Measurements from ENCODE around the gene TNIP1. TPM values are rescaled to one million over a fixed set of nuclear protein-coding genes. Genes with fewer than 3 reads are reported as not detected.

Gene TNIP1
- total RNA-seq, 5 donors from 2014 or later (not counting 1 experiment from before 2014, with no cell fraction given): 118 to 211 (median 170) TPM

GRCh38 chr5:151024440-151025249 is 56.2 kb downstream of the TNIP1 start:
- H3K27me3 ChIP-seq (replicated peaks in 1 of 2; ENCODE audit: control insufficient read depth in 2 of 2, extremely low read depth in 1 of 2, insufficient read depth in 2 of 2, low read length in 1 of 2): peaks cover 0 to 15% of the 10 kb centered on the region in 2 experiments
- ChIA-PET CTCF (interaction anchor here in 1 of 2 donors (1.0 kb wide), 1 partner anchor 23 kb away, joined by 3 read pairs; no protein-coding TSS in a partner anchor), POLR2A (no interaction called here)
- no peak overlapping the region for H3K27ac ChIP-seq (ENCODE audit: low read length)
- peaks cover 0 to 15% of the 10 kb centered on the region in 2 experiments for H3K4me1 ChIP-seq (ENCODE audit: control insufficient read depth in 1 of 2, extremely low read depth in 1 of 2, insufficient read depth in 2 of 2, low read length in 2 of 2)
- no peaks in the 10 kb centered on the region for H3K9me3 ChIP-seq
- peaks cover 0 to 3% of the 10 kb centered on the region in 2 donors for H3K27me3 Mint-ChIP-seq
- no peaks in the 10 kb centered on the region for H3K9me3 Mint-ChIP-seq
- H3K4me3 Mint-ChIP-seq: no peak overlapping the region
- H3K4me1 Mint-ChIP-seq: peaks cover 21 to 27% (median 22%) of the 10 kb centered on the region in 3 donors
- no peak overlapping the region for H3K4me3 ChIP-seq (ENCODE audit: control insufficient read depth in 1 of 2, extremely low read depth in 1 of 2, low read length in 1 of 2)
- 97% methylated on average over 4 of the region's 7 CpGs for WGBS (ENCODE audit: insufficient coverage)
- H3K36me3 Mint-ChIP-seq: peaks cover 30% of the 10 kb centered on the region
- H3K36me3 ChIP-seq (ENCODE audit: control insufficient read depth in 2 of 2, extremely low read depth in 1 of 2, insufficient read depth in 1 of 2, low read length in 1 of 2): peaks cover 9 to 27% of the 10 kb centered on the region in 2 donors
- no peak for ATAC-seq (replicated peaks in 1 of 4)
- H3K27ac Mint-ChIP-seq: peak overlapping the region in 1 of 2 donors; percentile 33
- DNase-seq: no peak

GRCh38 chr5:151023651-151024050 is 57.2 kb downstream of the TNIP1 start:
- CTCF ChIA-PET: no interaction called here
- peaks cover 21 to 36% (median 32%) of the 10 kb centered on the region in 3 donors for H3K4me1 Mint-ChIP-seq

GRCh38 chr5:151023047-151023615 is 57.7 kb downstream of the TNIP1 start:
- CTCF ChIA-PET: no interaction called here
- Histone ChIP-seq H3K27ac (ENCODE audit: low read length) (no peak overlapping the region), H3K4me3 (ENCODE audit: control insufficient read depth in 1 of 2, extremely low read depth in 1 of 2, low read length in 1 of 2) (no peak overlapping the region), H3K9me3 (no peaks in the 10 kb centered on the region), H3K27me3 (replicated peaks in 1 of 2; ENCODE audit: control insufficient read depth in 2 of 2, extremely low read depth in 1 of 2, insufficient read depth in 2 of 2, low read length in 1 of 2) (peaks cover 0 to 15% of the 10 kb centered on the region in 2 experiments), H3K36me3 (ENCODE audit: control insufficient read depth in 2 of 2, extremely low read depth in 1 of 2, insufficient read depth in 1 of 2, low read length in 1 of 2) (peaks cover 5 to 12% of the 10 kb centered on the region in 2 donors), H3K4me1 (ENCODE audit: control insufficient read depth in 1 of 2, extremely low read depth in 1 of 2, insufficient read depth in 2 of 2, low read length in 2 of 2) (peaks cover 3 to 15% of the 10 kb centered on the region in 2 experiments)
- H3K4me1 Mint-ChIP-seq: peaks cover 21 to 38% (median 34%) of the 10 kb centered on the region in 3 donors
- 100% methylated on average over 1 of the region's 5 CpGs for WGBS (ENCODE audit: insufficient coverage)
- H3K4me3 Mint-ChIP-seq: no peak overlapping the region
- peaks cover 15% of the 10 kb centered on the region for H3K36me3 Mint-ChIP-seq
- ATAC-seq (replicated peaks in 1 of 4) (no peak), DNase-seq (no peak)
- POLR2A ChIA-PET: no interaction called here
- H3K27me3 Mint-ChIP-seq: peaks cover 0 to 3% of the 10 kb centered on the region in 2 donors
- H3K27ac Mint-ChIP-seq: no peak overlapping the region
- no peaks in the 10 kb centered on the region for H3K9me3 Mint-ChIP-seq

More at GRCh38 chr5:151023651-151024050, 57.2 kb downstream of the TNIP1 start:
- ATAC-seq (replicated peaks in 1 of 4) (no peak), DNase-seq (no peak)
- WGBS (ENCODE audit: insufficient coverage): 94% methylated on average over 7 of the region's 8 CpGs
- Histone ChIP-seq H3K9me3 (no peaks in the 10 kb centered on the region), H3K4me1 (ENCODE audit: control insufficient read depth in 1 of 2, extremely low read depth in 1 of 2, insufficient read depth in 2 of 2, low read length in 2 of 2) (peaks cover 1 to 15% of the 10 kb centered on the region in 2 experiments), H3K27me3 (replicated peaks in 1 of 2; ENCODE audit: control insufficient read depth in 2 of 2, extremely low read depth in 1 of 2, insufficient read depth in 2 of 2, low read length in 1 of 2) (peaks cover 0 to 15% of the 10 kb centered on the region in 2 experiments), H3K27ac (ENCODE audit: low read length) (no peak overlapping the region), H3K4me3 (ENCODE audit: control insufficient read depth in 1 of 2, extremely low read depth in 1 of 2, low read length in 1 of 2) (no peak overlapping the region), H3K36me3 (ENCODE audit: control insufficient read depth in 2 of 2, extremely low read depth in 1 of 2, insufficient read depth in 1 of 2, low read length in 1 of 2) (peaks cover 5 to 17% of the 10 kb centered on the region in 2 donors)
- Mint-ChIP-seq H3K4me3 (no peak overlapping the region), H3K27ac (no peak overlapping the region), H3K36me3 (peaks cover 20% of the 10 kb centered on the region), H3K27me3 (peaks cover 0 to 3% of the 10 kb centered on the region in 2 donors), H3K9me3 (no peaks in the 10 kb centered on the region)
- POLR2A ChIA-PET: no interaction called here

GRCh38 chr5:151022511-151023018 is 58.3 kb downstream of the TNIP1 start:
- Mint-ChIP-seq H3K27ac (no peak overlapping the region), H3K4me1 (peaks cover 21 to 40% (median 34%) of the 10 kb centered on the region in 3 donors), H3K27me3 (peaks cover 0 to 3% of the 10 kb centered on the region in 2 donors), H3K36me3 (peaks cover 15% of the 10 kb centered on the region), H3K9me3 (no peaks in the 10 kb centered on the region), H3K4me3 (no peak overlapping the region)
- ChIA-PET POLR2A (no interaction called here), CTCF (no interaction called here)
- Histone ChIP-seq H3K27me3 (replicated peaks in 1 of 2; ENCODE audit: control insufficient read depth in 2 of 2, extremely low read depth in 1 of 2, insufficient read depth in 2 of 2, low read length in 1 of 2) (peaks cover 0 to 15% of the 10 kb centered on the region in 2 experiments), H3K27ac (ENCODE audit: low read length) (no peak overlapping the region), H3K4me1 (ENCODE audit: control insufficient read depth in 1 of 2, extremely low read depth in 1 of 2, insufficient read depth in 2 of 2, low read length in 2 of 2) (peaks cover 3 to 15% of the 10 kb centered on the region in 2 experiments), H3K9me3 (no peaks in the 10 kb centered on the region), H3K4me3 (ENCODE audit: control insufficient read depth in 1 of 2, extremely low read depth in 1 of 2, low read length in 1 of 2) (no peak overlapping the region), H3K36me3 (ENCODE audit: control insufficient read depth in 2 of 2, extremely low read depth in 1 of 2, insufficient read depth in 1 of 2, low read length in 1 of 2) (peaks cover 5 to 6% of the 10 kb centered on the region in 2 donors)
- DNase-seq: no peak
- no peak for ATAC-seq (replicated peaks in 1 of 4)
- WGBS (ENCODE audit: insufficient coverage): 71% methylated on average over 6 of the region's 7 CpGs

- no peak for DNase-seq
- Histone ChIP-seq H3K9me3 (no peaks in the 10 kb centered on the region), H3K4me1 (ENCODE audit: control insufficient read depth in 1 of 2, extremely low read depth in 1 of 2, insufficient read depth in 2 of 2, low read length in 2 of 2) (peaks cover 3 to 15% of the 10 kb centered on the region in 2 experiments), H3K4me3 (ENCODE audit: control insufficient read depth in 1 of 2, extremely low read depth in 1 of 2, low read length in 1 of 2) (no peak overlapping the region), H3K36me3 (ENCODE audit: control insufficient read depth in 2 of 2, extremely low read depth in 1 of 2, insufficient read depth in 1 of 2, low read length in 1 of 2) (peaks cover 0 to 3% of the 10 kb centered on the region in 2 donors), H3K27me3 (replicated peaks in 1 of 2; ENCODE audit: control insufficient read depth in 2 of 2, extremely low read depth in 1 of 2, insufficient read depth in 2 of 2, low read length in 1 of 2) (peaks cover 0 to 15% of the 10 kb centered on the region in 2 experiments), H3K27ac (ENCODE audit: low read length) (no peak overlapping the region)
- Mint-ChIP-seq H3K27ac (no peak overlapping the region), H3K9me3 (no peaks in the 10 kb centered on the region), H3K4me3 (no peak overlapping the region), H3K4me1 (peaks cover 21 to 41% (median 34%) of the 10 kb centered on the region in 3 donors), H3K36me3 (peaks cover 12% of the 10 kb centered on the region), H3K27me3 (peaks cover 0 to 3% of the 10 kb centered on the region in 2 donors)
- WGBS (ENCODE audit: insufficient coverage): 100% methylated on average over 1 of the region's 6 CpGs
- ChIA-PET CTCF (interaction anchor here in 1 of 2 donors (0.6 kb wide), 1 partner anchor 321 kb away, joined by 3 read pairs; the partner anchor contains the start of gene RBM22), POLR2A (interaction anchor here in 1 of 2 donors (0.5 kb wide), 1 partner anchor 305 kb away, joined by 7 read pairs; no protein-coding TSS in a partner anchor)
- no peak for ATAC-seq (replicated peaks in 1 of 4)
Measured at GRCh38 chr5:151021746-151022145, 59.1 kb downstream of the TNIP1 start.
